ENCODE results near the gene MYO1C. TPM values are rescaled to one million over a fixed set of nuclear protein-coding genes. Genes with fewer than 3 reads are reported as not detected.
"Not testable (repeated sequence)": the region's sequence is repeated elsewhere in the genome, so short reads cannot be mapped to it uniquely, and the experiment has no call there.

The MYO1C gene
- total and polyA plus RNA-seq, 2 experiments from 2014 or later = 197 to 218 TPM

GRCh38 chr17:1533661-1534325 lies 41.3 kb upstream of the MYO1C start:
- WGBS, 2 experiments (ENCODE audit: low coverage in 1 of 2, low lambda C conversion rate in 2 of 2, missing lambda C conversion rate in 2 of 2) = 90% methylated on average over 23 to 24 of the region's 24 CpGs
- Histone ChIP-seq H3K79me2 (ENCODE audit: insufficient read depth) (no peaks in the 10 kb centered on the region), H4K20me1 (ENCODE audit: insufficient read depth) (no peaks in the 10 kb centered on the region), H3K4me1 (ENCODE audit: insufficient read depth) (no peaks in the 10 kb centered on the region), H2AFZ (no peak overlapping the region), H3K4me2 (ENCODE audit: unreplicated experiment) (no peak overlapping the region), H3K36me3 (ENCODE audit: low read depth) (peaks cover 11% of the 10 kb centered on the region; the same call in 1 of the 2 replicates), H3F3A (ENCODE audit: insufficient read depth) (no peaks in the 10 kb centered on the region), H3K27me3 (replicated peaks; ENCODE audit: insufficient read depth) (no peaks in the 10 kb centered on the region), H3K4me3 (no peak overlapping the region), H3K27ac (no peak overlapping the region), H3K9ac (no peak overlapping the region), H3K9me3 (ENCODE audit: low read depth) (no peaks in the 10 kb centered on the region), H3K9me2 (ENCODE audit: insufficient read depth) (no peaks in the 10 kb centered on the region)
- TF ChIP-seq EZH2phosphoT487 (IDR thresholded peaks at IDR 0.05; ENCODE audit: insufficient read depth, low read depth) (no peak), EZH2 (IDR thresholded peaks at IDR 0.05; ENCODE audit: insufficient read depth, poor library complexity, severe bottlenecking) (no peak)
- DNase-seq = no peak
- in situ Hi-C loops (cut with MboI) = no loop called here

GRCh38 chr17:1532836-1533602 lies 40.5 kb upstream of the MYO1C start:
- H3K27me3 ChIP-seq (replicated peaks; ENCODE audit: insufficient read depth) = no peaks in the 10 kb centered on the region
- no peak overlapping the region for H3K9ac ChIP-seq
- no peaks in the 10 kb centered on the region for H3K4me1 ChIP-seq (ENCODE audit: insufficient read depth)
- H2AFZ ChIP-seq = no peak overlapping the region
- H3K4me2 ChIP-seq (ENCODE audit: unreplicated experiment) = no peak overlapping the region
- no peaks in the 10 kb centered on the region for H3K79me2 ChIP-seq (ENCODE audit: insufficient read depth)
- H3K27ac ChIP-seq = no peak overlapping the region
- no peaks in the 10 kb centered on the region for H3F3A ChIP-seq (ENCODE audit: insufficient read depth)
- peak; percentile 47 for DNase-seq
- in situ Hi-C loops (cut with MboI) = no loop called here
- 57 to 59% methylated on average over 10 of the region's 10 CpGs for WGBS, 2 experiments (ENCODE audit: low coverage in 1 of 2, low lambda C conversion rate in 2 of 2, missing lambda C conversion rate in 2 of 2)
- H3K9me3 ChIP-seq (ENCODE audit: low read depth) = no peaks in the 10 kb centered on the region
- TF ChIP-seq EZH2 (IDR thresholded peaks at IDR 0.05; ENCODE audit: insufficient read depth, poor library complexity, severe bottlenecking) = no peak
- no peak for TF ChIP-seq EZH2phosphoT487 (IDR thresholded peaks at IDR 0.05; ENCODE audit: insufficient read depth, low read depth)
- H3K36me3 ChIP-seq (ENCODE audit: low read depth) = 0 out of 2 replicates have a peak, but pooled peaks cover 4% of the 10 kb centered on the region
- no peaks in the 10 kb centered on the region for H4K20me1 ChIP-seq (ENCODE audit: insufficient read depth)
- no peaks in the 10 kb centered on the region for H3K9me2 ChIP-seq (ENCODE audit: insufficient read depth)
- no peak overlapping the region for H3K4me3 ChIP-seq

GRCh38 chr17:1529863-1530262 lies 37.4 kb upstream of the MYO1C start:
- no peak overlapping the region for H3K4me2 ChIP-seq (ENCODE audit: unreplicated experiment)
- no peaks in the 10 kb centered on the region for H3K79me2 ChIP-seq (ENCODE audit: insufficient read depth)
- H3K4me1 ChIP-seq (ENCODE audit: insufficient read depth) = no peaks in the 10 kb centered on the region
- H3K4me3 ChIP-seq = no peak overlapping the region
- H3K9ac ChIP-seq = no peak overlapping the region
- no peaks in the 10 kb centered on the region for H3K9me2 ChIP-seq (ENCODE audit: insufficient read depth)
- 70 to 74% methylated on average over 2 of the region's 2 CpGs for WGBS, 2 experiments (ENCODE audit: low coverage in 1 of 2, low lambda C conversion rate in 2 of 2, missing lambda C conversion rate in 2 of 2)
- no peaks in the 10 kb centered on the region for H3K9me3 ChIP-seq (ENCODE audit: low read depth)
- no peak overlapping the region for H3K27ac ChIP-seq
- peaks cover 22% of the 10 kb centered on the region; the same call in 1 of the 2 replicates for H3K36me3 ChIP-seq (ENCODE audit: low read depth)
- H4K20me1 ChIP-seq (ENCODE audit: insufficient read depth) = no peaks in the 10 kb centered on the region
- no peak for DNase-seq
- H3F3A ChIP-seq (ENCODE audit: insufficient read depth) = no peaks in the 10 kb centered on the region
- H2AFZ ChIP-seq = no peak overlapping the region
- TF ChIP-seq EZH2 (IDR thresholded peaks at IDR 0.05; ENCODE audit: insufficient read depth, poor library complexity, severe bottlenecking) = no peak
- no peak for TF ChIP-seq EZH2phosphoT487 (IDR thresholded peaks at IDR 0.05; ENCODE audit: insufficient read depth, low read depth)
- in situ Hi-C loops (cut with MboI) = no loop called here
- H3K27me3 ChIP-seq (replicated peaks; ENCODE audit: insufficient read depth) = no peaks in the 10 kb centered on the region

- 94% methylated on average over 4 of the region's 4 CpGs for WGBS, 2 experiments (ENCODE audit: low coverage in 1 of 2, low lambda C conversion rate in 2 of 2, missing lambda C conversion rate in 2 of 2)
- H2AFZ ChIP-seq; H3K4me3 ChIP-seq; H3K27me3 ChIP-seq (replicated peaks; ENCODE audit: insufficient read depth); H3K4me2 ChIP-seq (ENCODE audit: unreplicated experiment); H3K9me2 ChIP-seq (ENCODE audit: insufficient read depth); H3K27ac ChIP-seq; H4K20me1 ChIP-seq (ENCODE audit: insufficient read depth); H3K4me1 ChIP-seq (ENCODE audit: insufficient read depth); in situ Hi-C loops (cut with MboI); DNase-seq; H3K9ac ChIP-seq; H3K79me2 ChIP-seq (ENCODE audit: insufficient read depth); H3K9me3 ChIP-seq (ENCODE audit: low read depth); H3F3A ChIP-seq (ENCODE audit: insufficient read depth): not testable (repeated sequence)
- H3K36me3 ChIP-seq (ENCODE audit: low read depth) = peaks cover 22% of the 10 kb centered on the region; the same call in 1 of the 2 replicates
Measured at GRCh38 chr17:1526876-1527275, 34.4 kb upstream of the MYO1C start.
